T-helper 1 cell (primary cell): ENCODE results near the gene OAS3.
"Not testable (repeated sequence)": the region's sequence is repeated elsewhere in the genome, so short reads cannot be mapped to it uniquely, and the experiment has no call there.

Experiments
- DNase-seq, 5 donors: peaks; one replicate each; pipeline ENCODE4 v3.0.0-alpha.2; 2012 to 2020

OAS3 gene

DNA sequence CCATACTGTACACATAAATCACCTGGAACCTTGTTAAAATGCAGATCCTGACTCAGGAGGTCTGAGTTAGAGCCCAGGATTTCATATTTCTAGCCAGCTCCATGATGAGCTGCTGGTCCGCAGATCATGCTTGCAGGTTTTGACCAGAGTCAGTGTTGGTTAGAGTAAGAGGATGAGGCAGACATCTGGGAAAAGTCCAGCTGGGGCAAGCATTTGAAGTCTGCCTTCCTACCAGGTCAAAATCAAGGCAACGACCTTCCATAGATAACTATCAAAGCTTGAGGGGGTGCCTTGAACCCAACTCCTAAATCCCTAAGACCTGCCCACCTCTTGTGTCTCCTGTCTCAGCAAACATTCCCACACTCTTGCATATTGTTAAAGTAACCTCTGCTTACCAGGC, 49.3 kb downstream of the OAS3 start:
- no peak for DNase-seq

DNA sequence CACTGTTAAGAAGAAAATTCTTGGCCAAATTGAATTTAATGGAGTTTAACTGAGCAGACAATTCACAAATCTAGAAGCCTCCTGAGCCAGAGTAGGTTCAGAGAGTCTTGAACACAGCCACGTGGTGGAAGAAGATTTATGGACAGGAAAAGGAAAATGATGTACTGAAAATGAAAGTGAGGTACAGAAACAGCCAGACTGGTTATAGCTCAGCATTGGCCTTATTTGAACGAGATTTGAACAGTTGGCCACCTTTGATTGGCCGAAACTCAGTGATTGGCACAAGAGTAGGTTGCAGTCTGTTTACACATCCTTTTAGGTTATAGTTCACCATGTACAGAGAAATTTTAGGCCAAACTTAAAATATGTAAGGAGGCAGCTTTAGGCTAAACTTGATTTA, 50.0 kb downstream of the OAS3 start:
- DNase-seq = peak in 1 of 5 donors; percentile 70

DNA sequence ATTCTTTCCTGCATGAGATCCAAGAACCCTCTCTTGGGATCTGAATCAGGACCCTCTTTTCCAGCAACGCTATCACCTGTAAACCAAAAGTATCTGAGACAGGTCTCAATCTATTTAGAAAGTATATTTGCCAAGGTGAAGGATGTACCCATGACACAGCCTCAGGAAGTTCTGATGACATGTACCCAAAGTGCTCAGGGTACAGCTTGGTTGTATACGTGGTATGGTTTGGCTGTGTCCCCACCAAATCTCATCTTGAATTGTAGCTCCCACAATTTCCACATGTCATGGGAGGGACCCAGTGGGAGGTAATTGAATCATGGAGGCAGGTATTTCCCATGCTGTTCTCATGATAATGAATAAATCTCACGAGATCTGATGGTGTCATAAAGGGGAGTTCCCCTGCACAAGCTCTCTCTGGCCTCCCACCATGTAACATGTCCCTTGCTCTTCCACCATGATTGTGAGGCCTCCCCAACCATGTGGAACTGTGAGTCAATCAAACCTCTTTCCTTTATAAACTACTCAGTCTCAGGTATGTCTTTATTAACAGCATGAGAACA, 50.6 kb downstream of the OAS3 start:
- DNase-seq = not testable (repeated sequence)

DNA sequence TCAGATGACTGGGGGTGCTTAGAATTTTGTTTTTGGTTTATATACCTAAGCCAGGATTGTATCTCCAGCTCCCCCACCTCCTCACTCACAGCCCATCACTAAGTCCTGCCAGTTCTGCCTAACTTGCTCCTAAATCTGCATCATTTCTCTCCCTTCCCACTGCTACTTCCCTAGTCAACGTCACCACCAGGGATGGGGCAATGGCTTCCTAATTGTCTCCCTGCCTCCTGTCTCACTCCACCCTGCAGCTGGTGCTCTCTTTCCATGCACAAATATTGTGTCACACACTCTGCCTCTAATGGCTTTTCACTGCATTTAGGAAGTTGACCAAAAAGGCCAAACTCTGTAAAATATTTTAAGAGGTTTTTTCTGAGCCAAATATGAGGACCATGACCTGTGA, 51.5 kb downstream of the OAS3 start:
- DNase-seq = no peak

DNA sequence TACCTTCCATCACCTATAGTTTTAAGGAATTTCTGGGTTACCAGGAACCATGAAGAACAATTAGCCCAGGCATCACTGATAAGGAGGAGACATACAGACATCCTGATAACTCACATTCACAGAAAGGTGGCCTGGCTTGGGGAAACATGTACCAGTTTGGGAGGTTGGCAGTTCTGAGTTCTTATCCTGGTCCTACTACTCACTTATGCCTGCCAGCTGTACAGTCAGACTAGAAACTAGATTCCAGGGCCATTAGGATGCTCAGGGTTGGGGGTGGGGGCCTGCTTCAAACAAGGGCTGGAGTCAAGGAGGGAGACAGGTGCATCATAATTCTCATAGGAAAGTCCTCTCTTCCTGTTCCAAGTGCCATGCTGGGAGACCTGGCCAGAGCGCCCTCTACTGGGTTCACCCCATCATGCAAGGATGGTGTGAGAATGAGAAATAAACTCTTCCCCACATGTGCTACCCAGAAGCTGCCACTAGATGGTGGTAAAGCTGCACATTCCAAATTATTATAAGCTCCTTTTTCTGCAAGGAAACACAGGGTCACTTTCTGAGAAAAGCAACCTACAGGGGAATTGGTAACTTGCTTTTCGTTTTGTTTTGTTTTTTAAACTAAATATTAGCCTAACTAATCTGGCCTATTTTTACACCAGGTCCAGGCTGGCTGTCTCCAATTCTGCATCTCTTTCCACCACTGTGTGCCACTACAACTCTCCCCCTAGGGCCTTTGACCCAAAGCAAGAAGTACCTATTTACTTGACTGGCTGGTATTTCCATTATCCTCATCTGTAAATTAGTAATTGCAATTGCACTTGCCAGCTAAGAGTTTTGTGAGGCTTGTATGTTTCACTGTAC, 54.5 kb downstream of the OAS3 start:
- peak in 3 of 5 donors; percentile 16 to 57 (median 45) for DNase-seq

DNA sequence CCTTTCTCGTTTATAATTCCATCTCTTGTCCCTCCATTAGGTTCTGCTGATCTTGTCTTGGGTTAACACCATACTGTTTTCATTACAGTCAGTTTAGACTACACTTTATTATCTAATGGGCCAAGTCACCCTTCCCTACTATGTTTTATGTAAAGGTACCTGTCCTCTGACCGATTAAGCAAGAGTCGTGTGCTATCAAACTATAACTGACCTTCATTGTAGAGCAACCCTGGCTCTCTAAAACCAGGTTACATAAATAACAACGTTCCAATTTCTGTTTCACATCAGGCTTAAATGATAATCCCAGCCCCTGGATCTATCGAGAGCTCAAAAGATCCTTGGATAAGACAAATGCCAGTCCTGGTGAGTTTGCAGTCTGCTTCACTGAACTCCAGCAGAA, 56.7 kb downstream of the OAS3 start:
- no peak for DNase-seq

DNA sequence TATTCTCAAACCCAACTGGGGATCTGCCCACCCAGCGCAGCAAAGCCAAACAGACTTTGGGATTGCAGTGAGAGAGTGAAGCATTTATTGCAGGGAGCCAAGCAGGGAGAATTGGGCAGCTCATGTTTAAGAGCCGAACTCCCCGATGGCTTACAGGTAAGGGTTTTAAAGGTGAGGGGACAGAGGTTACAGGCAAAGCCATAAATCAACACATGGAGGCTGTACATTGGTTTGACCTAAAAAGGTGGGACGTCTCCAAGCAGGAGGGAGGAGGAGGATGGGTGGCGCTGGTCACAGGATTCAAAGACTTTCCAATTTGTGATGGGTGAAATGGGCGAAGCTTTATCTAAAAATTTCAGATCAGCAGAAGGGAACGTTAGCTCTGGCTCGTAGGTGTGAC, 58.2 kb downstream of the OAS3 start:
- DNase-seq = no peak

DNA sequence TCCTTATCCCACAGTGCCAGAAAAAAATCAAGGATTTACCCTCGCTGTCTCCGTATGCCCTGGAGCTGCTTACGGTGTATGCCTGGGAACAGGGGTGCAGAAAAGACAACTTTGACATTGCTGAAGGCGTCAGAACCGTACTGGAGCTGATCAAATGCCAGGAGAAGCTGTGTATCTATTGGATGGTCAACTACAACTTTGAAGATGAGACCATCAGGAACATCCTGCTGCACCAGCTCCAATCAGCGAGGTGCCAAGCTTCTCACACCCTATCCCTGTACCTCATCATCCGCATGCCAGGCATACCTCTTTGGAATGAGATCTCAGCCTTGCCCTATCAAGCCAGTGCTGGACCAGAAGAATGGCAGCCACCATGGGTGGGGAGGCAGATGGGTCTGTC, 59.2 kb downstream of the OAS3 start:
- DNase-seq = no peak

DNA sequence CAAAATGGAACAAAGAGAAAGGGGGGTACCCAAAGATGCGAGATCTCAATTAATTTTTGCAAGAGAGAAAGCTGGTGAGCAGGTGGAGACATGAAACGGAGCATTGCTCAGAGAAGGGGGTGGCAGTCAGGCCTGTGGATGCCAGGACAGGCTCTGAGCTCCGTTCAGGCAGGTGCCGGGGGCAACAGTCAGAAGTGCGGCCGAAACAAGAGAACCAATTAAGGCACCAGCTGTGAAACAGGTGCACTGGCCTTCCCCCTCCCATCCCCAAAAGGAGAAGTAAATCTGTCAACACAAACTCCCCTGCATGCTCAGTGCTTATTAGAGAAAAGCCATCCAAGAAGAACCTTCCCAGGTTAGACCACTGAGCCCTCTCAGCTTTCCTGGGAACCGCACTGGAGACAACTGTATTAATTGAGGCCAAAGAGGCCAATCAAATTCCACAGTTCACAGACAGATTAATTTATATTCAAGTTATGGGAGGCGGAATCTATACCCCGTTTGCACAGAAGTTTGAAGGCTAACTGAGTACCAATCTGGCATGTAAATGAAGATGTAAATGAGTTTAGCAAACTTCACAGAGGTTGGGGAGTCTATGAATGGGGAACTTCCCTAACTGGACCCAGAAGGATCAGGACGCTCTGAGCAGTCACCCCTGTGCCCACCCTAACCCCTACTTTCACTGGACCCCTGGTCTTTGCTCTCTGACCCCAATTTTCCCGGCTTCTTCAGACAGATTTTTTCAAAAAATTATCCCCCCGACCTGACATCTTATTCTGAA, 60.9 kb downstream of the OAS3 start:
- no peak for DNase-seq

DNA sequence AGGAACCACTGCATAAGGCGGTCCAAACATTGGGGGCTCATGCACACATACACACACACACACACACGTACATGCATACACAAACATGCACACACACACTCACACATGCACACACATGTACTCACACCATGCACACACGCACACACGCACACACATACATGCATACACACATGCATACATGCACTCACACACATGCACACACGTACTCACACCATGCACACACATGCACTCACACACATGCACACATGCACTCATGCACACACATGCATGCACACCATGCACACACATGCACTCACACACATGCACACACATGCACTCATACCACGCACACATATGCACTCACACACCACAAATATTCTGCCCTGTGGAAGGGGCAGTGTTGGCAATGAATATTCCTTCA, 62.2 kb downstream of the OAS3 start:
- DNase-seq = no peak

DNA sequence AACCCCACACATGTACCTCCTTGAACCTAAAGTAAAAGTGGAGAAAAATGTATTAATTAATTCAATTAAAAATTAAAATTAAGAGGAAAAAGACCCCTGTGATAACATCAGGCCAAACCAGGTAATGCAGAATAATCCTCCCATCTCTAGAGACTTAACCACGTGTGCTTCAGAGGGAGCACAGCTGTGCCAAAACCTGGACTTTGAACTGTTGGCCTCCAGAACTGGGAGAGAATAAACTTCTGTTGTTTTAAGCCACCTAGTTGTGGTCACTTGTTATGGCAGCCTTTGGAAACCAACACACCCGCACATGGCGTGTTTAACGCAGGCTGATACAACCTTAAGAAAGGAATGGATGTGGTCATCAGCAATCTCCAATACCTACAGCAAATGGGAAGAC, 63.9 kb downstream of the OAS3 start:
- DNase-seq = no peak

DNA sequence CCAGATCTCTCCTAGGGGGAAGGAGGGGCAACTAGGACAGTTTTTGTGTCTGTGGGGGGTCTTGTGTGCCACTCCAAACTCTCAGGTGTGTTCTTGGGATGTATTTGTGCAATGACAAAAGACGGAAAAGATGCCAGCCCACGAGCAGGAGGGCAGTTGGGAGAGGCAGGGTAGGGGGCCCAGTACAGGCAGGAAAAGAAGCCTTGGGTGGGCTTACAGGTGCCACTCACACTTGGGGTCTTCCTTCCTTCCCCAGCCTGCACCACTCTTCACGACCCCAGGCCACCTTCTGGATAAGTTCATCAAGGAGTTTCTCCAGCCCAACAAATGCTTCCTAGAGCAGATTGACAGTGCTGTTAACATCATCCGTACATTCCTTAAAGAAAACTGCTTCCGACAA, 64.4 kb downstream of the OAS3 start:
- no peak for DNase-seq

DNA sequence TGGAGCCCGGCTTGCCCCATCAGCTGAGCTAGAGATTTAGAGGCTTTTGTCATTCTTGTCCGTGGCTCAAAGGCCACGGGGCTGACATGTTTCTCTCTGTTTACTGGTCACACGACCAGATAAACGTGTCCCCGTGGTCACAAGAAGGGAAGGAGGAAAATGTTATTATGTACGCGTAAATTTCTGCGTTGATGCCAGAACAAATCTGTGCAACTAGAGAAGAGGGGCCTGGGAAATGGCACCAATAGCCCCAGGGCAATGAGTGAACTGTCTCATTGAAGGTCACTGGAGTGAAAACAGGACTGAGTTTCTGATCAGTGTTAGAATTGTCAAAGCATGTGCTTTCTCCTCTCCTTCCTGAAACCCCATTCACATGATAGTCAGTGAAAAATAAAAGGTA, 65.4 kb downstream of the OAS3 start:
- DNase-seq = no peak

DNA sequence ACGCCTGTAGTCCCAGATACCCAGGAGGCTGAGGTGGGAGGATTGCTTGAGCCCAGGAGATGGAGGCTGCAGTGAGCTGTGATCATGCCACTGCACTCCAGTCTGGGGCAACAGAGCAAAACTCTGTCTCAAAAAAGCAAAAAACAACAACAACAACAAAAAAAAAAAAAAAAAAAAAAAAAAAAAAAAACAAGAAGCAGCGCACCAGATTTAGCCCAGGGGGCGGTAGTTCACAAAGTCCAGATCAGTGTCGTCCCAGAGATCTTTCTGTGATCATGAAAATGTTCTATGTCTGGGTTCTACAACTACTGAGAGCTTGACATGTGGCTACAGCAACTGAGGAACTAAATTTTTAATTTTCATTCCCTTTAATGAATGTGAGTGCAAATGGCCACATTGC, 67.5 kb downstream of the OAS3 start:
- no peak for DNase-seq

DNA sequence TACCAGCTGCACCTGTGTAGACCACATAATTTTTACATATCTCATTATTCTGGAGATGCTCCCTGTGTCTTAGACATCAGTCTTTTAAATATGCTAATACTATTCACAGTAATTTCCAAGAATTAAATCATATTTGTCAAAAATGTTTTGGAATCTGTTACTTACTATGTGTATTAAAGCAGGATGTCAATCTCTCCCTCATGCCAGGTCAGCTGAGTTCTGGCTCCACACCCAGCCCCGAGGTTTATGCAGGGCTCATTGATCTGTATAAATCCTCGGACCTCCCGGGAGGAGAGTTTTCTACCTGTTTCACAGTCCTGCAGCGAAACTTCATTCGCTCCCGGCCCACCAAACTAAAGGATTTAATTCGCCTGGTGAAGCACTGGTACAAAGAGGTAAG, 67.9 kb downstream of the OAS3 start:
- DNase-seq = no peak

DNA sequence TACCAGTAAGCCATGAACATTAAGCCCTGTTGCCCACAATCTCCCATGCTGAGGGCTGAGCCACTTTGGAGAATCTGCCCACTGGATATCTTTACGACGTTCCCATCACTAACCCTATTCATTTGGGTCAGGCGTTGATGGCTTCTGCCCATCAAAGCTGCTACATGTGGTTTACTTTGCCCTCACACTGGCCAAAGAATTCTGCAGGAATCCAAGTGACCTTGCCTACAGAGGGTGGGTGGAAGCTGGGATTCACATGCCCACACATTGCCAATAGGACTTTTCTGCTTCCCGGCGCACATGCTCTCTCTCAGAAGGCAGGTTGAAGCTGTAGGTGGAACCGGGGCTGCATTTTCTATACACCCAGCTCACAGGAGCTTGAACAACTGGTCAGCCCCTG, 68.4 kb downstream of the OAS3 start:
- DNase-seq = no peak

DNA sequence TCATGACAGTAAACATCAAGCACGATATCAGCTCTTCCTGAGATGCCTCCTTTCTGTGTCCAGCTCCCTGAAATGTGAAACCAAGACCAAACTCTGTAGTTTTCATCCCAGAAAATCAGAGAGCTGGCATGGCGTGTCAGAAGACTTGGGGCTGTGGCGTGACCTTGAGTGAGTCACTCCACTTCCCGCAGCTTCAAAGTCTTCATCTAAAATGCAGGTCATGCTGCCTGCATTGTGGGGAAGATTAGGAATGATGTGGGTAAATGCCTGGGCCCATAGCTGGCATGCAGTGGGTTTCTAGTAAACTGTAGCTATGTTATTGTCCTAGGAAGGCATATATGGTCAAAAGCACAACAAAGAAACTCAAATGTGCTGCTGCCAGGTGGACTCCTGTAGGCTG, 68.9 kb downstream of the OAS3 start:
- no peak for DNase-seq

DNA sequence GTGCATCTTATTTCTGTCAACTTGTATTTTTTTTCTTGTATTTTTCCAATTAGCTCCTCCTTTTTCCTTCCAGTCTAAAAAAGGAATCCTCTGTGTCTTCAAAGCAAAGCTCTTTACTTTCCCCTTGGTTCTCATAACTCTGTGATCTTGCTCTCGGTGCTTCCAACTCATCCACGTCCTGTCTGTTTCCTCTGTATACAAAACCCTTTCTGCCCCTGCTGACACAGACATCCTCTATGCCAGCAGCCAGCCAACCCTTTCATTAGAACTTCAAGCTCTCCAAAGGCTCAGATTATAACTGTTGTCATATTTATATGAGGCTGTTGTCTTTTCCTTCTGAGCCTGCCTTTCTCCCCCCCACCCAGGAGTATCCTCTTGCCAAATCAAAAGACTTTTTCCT, 72.4 kb downstream of the OAS3 start:
- DNase-seq = no peak

DNA sequence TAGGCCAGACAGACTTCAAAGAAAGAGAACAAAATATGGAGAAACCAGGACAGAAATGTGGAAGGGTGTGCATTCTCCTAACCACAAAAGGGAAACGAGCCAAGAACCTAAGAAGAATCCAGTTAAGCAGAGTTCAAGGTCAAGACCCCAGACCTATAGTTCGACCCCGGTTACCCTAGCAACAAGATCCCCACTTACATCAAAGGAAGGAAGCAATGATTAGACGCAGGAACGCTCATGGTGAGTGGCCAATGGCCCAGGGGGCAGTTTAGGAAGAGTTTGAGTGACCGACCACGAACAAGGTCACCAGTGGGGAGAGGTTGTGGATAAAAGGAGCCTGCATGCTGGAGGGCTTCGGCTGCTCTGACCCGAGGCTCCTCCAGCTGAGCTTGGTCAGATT, 76.3 kb downstream of the OAS3 start:
- no peak for DNase-seq

DNA sequence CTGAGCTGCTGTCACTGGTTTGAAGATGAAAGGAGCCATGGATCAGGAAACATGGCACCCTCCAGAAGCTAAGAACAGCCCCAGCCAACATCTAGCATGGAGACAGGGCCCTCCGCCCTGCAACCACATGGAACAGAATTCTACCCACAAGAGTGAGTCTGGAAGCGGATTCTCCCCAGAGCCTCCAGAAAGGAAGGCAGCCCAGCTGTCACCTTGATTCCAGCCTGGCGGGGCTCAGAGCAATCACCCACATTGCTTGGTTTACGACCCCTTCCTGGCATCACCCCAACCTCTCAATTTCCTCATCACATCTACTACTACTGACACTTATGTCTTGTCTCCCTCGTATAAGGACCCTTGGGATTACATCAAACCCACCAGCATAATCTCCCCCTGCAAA, 78.5 kb downstream of the OAS3 start:
- DNase-seq = no peak

DNA sequence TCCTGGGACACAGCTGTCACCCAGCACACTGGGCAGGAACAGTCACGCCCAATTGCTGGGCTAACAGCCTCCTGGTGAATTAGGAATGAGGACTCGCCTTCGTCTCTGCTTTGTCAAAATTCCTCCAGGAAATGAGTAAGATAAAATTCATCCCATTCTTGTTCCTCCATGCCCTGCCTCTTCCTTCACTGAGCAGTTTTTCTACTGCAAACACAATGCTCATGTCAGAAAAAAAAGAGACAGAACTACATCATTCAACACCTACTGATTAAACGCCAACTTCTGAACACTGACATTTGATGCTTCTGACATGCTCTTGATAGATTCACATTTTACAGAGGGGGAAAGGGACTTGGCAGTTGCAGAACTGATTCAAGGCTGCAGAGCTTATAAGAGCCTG, 80.8 kb downstream of the OAS3 start:
- no peak for DNase-seq

DNA sequence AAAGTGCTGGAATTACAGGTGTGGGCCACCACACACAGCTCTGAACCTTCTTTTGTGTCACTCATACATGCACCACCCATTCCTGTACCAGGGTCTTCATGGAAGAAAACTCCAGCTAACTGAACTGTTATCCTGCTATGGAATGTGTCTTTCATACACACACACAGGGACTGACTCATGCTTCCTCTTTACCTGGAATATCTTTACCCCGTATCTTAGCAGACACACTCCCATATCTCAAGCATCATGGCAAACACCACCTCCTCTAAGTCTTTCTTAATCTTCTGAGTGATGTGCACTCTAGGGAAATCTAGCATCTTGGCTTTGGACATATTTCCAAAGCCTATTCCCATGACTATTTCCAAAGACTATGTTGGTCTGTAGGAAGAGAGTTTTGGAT, 83.2 kb downstream of the OAS3 start:
- no peak for DNase-seq
